BJ (cell line): ENCODE results near the gene CCDC137. TPM values are rescaled to one million over a fixed set of nuclear protein-coding genes. Genes with fewer than 3 reads are reported as not detected.
A peak's percentile ranks its signal among the peaks of the same experiment; 100 is the strongest.
"Not testable (repeated sequence)": the region's sequence is repeated elsewhere in the genome, so short reads cannot be mapped to it uniquely, and the experiment has no call there.

Source experiments
- CTCF ChIA-PET: fragments of 350-600 bp; formaldehyde crosslinking; extraction: SDS; loops from one replicate; lab custom pipeline; 2021; ENCODE audit warnings: antibody characterized with exemption, inconsistent platforms; lab: Yijun Ruan, JAX
- POLR2A ChIA-PET: fragments of 300-600 bp; sonication (Branson Sonifier 250); formaldehyde crosslinking; extraction: SDS; loops from one replicate; lab custom pipeline; 2021; ENCODE audit warnings: antibody characterized with exemption; lab: Charles Lee
- DNase-seq: peaks from one replicate; pipeline ENCODE4 v3.0.0-alpha.2; 2011; ENCODE audit warnings: low read depth
- H3K27me3 ChIP-seq: 2 replicates; pipeline ENCODE4 v1.6.0; 2011; ENCODE audit warnings: low read length; ENCODE audit not compliant: control insufficient read depth, insufficient read depth
- H3K36me3 ChIP-seq: 2 replicates; pipeline ENCODE4 v1.5.1; 2011; ENCODE audit warnings: low read length; ENCODE audit not compliant: control insufficient read depth, insufficient read depth
- H3K4me3 ChIP-seq: 2 replicates; pipeline ENCODE4 v1.5.1; 2011; ENCODE audit warnings: low read depth, mild to moderate bottlenecking, control low read depth, low read length
- CTCF ChIP-seq: IDR thresholded peaks from 2 replicates; pipeline ENCODE4 v1.5.1; 2011; ENCODE audit warnings: low read depth, mild to moderate bottlenecking, control low read depth, inconsistent platforms, low read length, moderate library complexity; ENCODE audit not compliant: insufficient read depth
- polyA plus RNA-seq: library from polyadenylated mRNA; depleted of rRNA; stranded (reverse); fragments of >200 nt; gene quantifications from 2 replicates; pipeline ENCODE4 v1.2.3, GENCODE V29; 2011

The CCDC137 gene
- polyA plus RNA-seq, 1 experiment: 10.9 TPM

DNA sequence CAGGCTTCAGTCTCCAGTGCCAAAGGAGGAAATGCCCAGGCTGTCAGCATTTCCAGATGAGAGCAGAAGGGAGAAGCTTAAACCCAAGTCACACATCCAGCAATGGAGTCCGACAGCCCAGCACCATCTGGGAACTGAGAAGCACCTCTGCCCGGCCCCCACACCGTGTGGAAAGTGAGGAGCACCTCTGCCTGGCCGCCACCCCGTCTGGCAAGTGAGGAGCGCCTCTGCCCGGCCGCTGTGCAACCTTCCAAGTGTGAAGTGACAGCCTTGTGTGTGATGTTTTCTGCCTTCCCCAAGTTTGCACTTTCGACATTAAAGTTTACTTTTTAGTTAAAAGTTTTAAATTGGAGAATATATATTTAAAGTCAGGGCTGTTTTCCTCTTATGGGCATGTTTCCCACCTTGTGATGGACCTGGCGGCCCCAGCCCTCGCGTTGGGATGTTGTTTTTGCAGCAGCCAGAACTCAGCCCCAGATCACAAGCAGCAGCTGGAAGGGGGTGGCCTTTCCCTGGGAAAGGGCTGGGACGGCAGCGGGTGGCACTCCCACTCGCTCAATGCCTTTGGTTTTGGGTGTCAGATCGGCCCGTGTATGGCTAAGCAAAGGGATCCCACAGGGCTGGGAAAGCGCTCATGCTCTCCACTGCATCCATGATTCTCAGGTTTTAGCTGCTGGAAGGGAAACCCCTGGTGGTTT lies 7.2 kb downstream of the CCDC137 start:
- ChIA-PET POLR2A (no interaction called here), CTCF (no interaction called here)
- no peak for DNase-seq
- TF ChIP-seq CTCF: no peak
- Histone ChIP-seq H3K36me3 (peaks cover 21% of the 10 kb centered on the region), H3K4me3 (no peak overlapping the region), H3K27me3 (no peaks in the 10 kb centered on the region)

GRCh38 chr17:81675515-81676221 lies 9.1 kb downstream of the CCDC137 start:
- TF ChIP-seq CTCF: peak; percentile 55
- POLR2A ChIA-PET, H3K4me3 ChIP-seq, H3K27me3 ChIP-seq, DNase-seq: not testable (repeated sequence)
- CTCF ChIA-PET: interaction anchor here (0.6 to 1.1 kb wide), 3 partner anchors 17 to 267 kb away, joined by 3 to 5 read pairs (median 3); no protein-coding TSS in a partner anchor
- H3K36me3 ChIP-seq: peaks cover 20% of the 10 kb centered on the region

DNA sequence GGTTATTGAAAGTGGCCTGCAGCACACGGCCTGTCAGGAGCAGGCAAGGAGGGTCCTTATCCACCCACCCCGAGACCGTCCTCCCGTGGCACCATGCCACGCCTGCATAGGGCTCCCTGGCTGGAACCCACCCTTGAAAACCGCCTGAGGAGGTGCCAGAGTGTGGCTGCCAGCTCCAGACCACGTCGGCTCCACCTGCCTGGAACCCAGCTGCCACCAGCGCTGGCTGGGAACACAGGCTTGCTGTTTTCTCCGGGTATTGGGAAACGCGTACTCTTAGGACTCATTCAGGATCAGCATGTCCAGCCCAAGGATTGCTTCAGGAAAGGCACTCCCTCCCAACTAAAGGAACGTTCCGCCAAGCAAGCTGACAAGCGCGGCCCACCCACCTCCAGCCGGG lies 10.4 kb downstream of the CCDC137 start:
- ChIA-PET POLR2A (no interaction called here), CTCF (no interaction called here)
- Histone ChIP-seq H3K4me3 (no peak overlapping the region), H3K36me3 (peaks cover 19% of the 10 kb centered on the region), H3K27me3 (no peaks in the 10 kb centered on the region)
- no peak for DNase-seq
- no peak for TF ChIP-seq CTCF

GRCh38 chr17:81680150-81680549 lies 13.6 kb downstream of the CCDC137 start:
- ChIA-PET POLR2A (no interaction called here), CTCF (no interaction called here)
- Histone ChIP-seq H3K36me3 (peaks cover 7% of the 10 kb centered on the region), H3K4me3 (no peak overlapping the region), H3K27me3 (no peaks in the 10 kb centered on the region)
- DNase-seq: no peak
- TF ChIP-seq CTCF: no peak

GRCh38 chr17:81681672-81682071 lies 15.1 kb downstream of the CCDC137 start:
- DNase-seq: no peak
- TF ChIP-seq CTCF: no peak
- ChIA-PET POLR2A (no interaction called here), CTCF (interaction anchor here (1.3 kb wide), 1 partner anchor 30 kb away, joined by 4 read pairs; the partner anchor contains the start of gene SLC25A10)
- Histone ChIP-seq H3K4me3 (no peak overlapping the region), H3K27me3 (no peaks in the 10 kb centered on the region), H3K36me3 (peaks cover 17% of the 10 kb centered on the region)
